ENCODE measurements around the gene MYRIP.
A peak's percentile ranks its signal among the peaks of the same experiment; 100 is the strongest.

MYRIP gene

GRCh38 chr3:40143283-40144090 is 334.1 kb downstream of the MYRIP start:
- no peak for DNase-seq

- no peak for DNase-seq
These were observed 339.4 kb downstream of the MYRIP start for GRCh38 chr3:40148827-40149226.

DNA sequence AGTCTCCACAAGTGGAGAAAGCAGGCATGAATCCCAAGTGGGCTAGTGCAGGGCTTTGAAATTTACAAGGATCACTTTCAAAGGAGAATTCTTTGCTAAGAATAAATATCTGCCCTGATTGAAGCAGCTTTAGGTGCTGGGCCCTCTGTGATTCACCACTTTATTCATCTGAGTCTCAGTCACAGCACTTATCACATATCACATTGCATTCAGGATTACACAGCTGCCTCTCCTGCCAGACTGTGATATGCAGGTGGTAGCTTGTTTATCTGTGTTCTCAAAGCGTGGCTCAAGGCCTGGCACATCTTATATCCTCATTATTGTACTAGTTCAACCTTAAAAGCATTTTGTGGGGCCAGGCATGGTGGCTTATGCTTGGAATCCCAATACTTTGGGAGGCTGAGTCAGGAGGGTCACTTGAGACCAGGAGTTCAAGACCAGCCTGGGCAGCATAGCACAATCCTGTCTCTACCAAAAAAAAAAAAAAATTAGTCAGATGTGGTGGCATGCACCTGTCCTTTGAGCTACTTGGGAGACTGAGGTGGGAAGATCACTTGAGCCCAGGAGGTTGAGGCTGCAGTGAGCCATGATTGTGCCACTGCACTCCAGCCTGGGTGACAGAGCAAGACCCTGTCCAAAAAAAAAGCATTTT is 343.2 kb downstream of the MYRIP start:
- DNase-seq = no peak

GRCh38 chr3:40160933-40161332 is 351.5 kb downstream of the MYRIP start:
- DNase-seq = no peak

- no peak for DNase-seq
These were observed 353.2 kb downstream of the MYRIP start for GRCh38 chr3:40162616-40163015.

GRCh38 chr3:40166997-40167396 is 357.6 kb downstream of the MYRIP start:
- DNase-seq = no peak

DNA sequence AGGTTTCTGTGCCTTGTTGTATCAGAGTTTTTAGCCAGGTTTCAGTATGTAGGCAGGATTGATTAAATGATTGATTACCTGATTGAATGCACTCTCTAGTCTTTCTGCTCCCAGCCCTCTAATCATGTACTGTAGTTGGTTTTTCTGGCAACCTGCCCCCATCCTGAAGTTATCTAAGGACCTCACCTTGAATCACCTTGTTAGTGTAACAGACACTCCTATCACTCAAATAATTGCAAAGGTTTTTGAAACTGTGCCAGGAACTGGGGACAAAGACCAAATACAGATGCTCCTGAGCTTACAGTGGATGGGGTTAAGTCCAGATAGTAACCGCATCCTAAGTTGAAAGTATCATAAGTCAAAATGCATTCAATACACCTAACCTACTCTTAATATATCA is 358.5 kb downstream of the MYRIP start:
- DNase-seq = no peak

- no peak for DNase-seq
These were observed 360.6 kb downstream of the MYRIP start for GRCh38 chr3:40169983-40170382.

- no peak for DNase-seq
These were observed 361.0 kb downstream of the MYRIP start for GRCh38 chr3:40170395-40170794.

DNA sequence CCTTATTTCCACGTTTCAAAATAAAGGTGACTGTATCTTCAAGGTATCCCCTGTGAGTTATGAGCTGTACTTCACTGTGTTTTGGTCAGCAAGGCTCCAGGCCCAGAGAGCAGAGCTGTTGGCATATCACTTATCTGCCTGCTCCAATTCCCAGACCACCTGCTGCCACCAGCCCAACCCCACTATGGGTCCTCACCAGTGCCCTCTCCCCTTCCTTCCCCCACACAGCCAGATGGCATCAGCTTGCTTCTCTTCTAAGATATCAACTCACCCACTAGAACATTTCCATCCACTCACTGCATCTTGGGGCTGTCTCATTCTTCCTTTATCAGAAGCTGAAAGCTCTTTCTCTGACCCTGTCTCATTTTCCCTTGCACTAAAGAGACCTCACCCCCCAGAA is 363.2 kb downstream of the MYRIP start:
- no peak for DNase-seq

DNA sequence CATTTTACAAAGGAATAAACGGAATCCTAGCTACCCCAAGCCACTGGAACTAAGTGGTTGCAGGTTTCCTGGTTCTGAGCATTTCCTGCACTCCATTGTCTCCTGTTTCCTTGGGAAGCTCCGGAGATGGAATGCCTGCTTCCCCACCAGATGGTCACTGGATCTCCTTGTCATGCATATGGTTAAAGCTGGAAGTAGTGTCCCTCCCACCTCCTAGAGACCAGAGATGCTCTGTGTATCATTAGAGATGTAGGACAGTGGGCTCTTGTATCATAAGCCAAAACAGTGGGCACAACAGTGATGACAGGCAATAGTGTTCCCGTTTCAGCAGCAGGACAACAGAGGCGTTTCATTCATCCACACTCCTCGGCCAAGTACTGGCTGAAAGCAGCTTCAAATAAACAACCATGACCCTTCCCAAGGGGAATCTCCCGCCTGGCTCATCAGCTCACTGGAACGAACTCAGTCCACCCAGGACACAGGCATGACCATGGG is 363.9 kb downstream of the MYRIP start:
- no peak for DNase-seq

DNA sequence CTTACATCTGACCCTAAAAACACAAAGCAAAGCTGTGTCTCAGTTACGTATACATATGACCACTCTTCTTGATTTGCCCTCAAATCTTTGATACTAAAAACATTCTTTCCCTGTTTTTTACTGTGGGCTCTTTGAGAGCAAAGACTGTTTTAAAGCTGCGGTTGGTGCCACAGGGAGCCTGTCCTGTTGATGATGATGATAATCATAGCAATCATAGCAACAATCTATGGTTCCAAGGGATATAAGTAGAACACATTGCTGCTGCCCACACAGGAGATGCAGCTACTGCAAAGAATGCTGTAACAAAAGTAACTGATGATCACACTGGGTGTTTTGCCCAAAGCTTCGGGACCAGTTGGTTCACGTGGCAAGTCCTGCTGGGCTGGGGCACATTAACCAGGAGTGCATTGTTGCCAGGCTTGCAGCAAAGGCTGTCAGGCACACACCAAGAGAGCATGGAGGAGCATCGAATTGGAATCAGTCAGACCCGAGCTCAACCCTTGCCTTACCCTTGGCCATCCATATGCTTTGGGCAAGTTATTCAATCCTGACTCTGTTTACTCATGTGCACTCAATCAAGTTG is 368.7 kb downstream of the MYRIP start:
- DNase-seq = no peak

DNA sequence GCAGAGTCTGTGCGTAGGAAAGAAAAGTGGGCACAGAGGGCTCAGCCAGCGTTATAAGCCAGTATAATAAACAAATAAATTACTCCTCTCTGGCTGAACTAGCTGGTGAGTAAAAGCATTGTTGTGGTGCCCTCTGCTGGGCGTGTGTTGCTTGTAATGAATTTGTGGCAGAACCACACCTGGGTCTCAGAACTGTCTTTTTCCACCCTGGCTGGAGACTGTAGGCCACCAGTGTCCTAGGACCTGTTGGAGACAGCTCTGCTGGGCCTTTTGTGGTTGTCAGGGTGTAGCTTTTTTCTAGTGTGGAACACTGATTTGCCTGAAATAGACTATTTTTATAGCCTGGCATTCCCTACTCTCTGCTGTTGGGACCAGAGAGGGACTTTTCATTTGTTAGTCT is 369.6 kb downstream of the MYRIP start:
- DNase-seq = peak; percentile 21

DNA sequence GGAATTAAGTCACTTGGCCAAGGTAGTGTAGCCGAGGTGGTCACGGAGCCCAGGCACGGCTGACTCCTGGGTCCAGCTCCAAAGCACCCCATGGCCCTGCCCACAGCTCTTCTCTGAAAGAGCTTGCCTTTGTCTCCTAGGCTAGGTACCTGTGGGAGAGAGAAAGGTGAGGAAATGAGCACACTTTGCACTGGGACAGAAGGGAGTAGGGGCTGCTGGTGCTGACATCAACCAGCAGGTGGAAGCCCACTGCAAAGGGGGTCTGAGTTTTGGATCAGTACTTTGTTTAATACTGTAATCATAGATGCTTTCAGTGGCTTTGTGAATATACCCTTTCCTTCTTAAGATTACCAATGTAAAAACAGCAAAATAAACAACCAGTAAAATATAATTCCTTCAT is 371.8 kb downstream of the MYRIP start:
- no peak for DNase-seq

- DNase-seq = no peak
These were observed 375.8 kb downstream of the MYRIP start for GRCh38 chr3:40185029-40185695.

- DNase-seq = no peak
These were observed 377.1 kb downstream of the MYRIP start for GRCh38 chr3:40186508-40186907.

DNA sequence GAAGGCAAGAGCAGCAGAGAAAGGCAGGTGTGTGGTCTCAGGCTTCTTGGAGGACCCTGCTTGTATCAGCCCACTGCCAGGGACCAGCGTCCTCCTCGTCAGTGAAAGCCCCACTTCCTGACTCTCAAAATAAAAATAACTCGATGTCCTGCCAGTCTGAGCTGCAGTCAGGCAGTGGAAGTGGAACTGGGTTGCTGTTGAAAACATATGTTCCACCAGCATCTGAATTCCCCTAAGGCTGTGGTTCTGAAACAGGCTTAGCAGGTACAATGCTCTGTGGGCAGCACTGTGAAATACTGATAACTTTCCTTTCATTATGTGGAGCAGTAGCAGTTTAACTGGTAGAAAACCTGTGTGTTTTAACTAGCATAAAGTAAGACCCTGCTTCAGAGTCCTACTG is 378.5 kb downstream of the MYRIP start:
- no peak for DNase-seq

DNA sequence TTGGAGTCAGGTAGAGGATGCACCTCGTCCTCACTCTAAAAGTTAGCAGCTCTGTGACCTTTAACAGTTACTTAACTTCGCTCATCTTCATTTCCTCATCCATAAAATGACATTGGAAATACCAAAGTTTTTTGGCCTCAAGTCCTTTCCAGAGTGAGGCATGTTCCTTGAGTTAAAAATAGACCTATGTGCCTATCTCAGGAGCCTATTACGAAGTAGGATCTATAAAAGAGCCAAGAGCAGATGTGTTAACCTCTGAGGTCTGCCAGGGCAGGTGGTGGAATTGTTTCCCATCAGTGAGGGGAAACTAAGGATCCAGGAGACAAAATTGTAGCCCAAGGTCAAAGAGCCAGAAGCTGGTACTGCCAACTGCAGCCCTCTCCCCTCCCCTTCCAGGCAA is 379.7 kb downstream of the MYRIP start:
- no peak for DNase-seq

- DNase-seq = no peak
These were observed 380.6 kb downstream of the MYRIP start for GRCh38 chr3:40190056-40190455.

DNA sequence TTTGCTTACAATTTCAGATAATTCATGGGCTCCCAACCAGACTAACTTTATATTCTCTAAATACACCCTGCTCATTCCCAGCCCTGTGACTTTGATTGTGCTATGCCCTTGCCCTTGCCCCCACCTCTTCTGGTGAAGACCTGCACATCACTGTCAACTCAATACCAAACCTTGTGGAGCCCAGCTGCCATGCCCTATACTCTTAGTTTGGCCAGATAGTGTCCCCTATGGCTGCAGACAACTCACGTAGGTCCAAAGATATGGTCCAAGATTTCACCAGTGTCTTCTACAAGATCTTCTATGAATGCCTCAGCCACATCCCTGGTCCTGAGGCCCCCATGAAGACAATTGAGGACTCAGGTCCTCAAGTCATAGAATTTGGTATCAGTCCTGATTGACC is 381.8 kb downstream of the MYRIP start:
- DNase-seq = no peak

GRCh38 chr3:40191850-40192448 is 382.5 kb downstream of the MYRIP start:
- DNase-seq = peak; percentile 10

- DNase-seq = no peak
These were observed 383.2 kb downstream of the MYRIP start for GRCh38 chr3:40192628-40193027.

- no peak for DNase-seq
These were observed 387.6 kb downstream of the MYRIP start for GRCh38 chr3:40196966-40197365.
